GM18951 (cell line): ENCODE measurements around the gene PPP1CA.

Experiments used
- POLR2A ChIP-seq: IDR thresholded peaks from 4 replicates; pipeline ENCODE4 v1.6.1; 2011; ENCODE audit warnings: mild to moderate bottlenecking; ENCODE audit not compliant: insufficient read length, insufficient read depth; ENCODE audit errors: extremely low read depth
- in situ Hi-C: fragments of 300-500 bp; cut with MboI; formaldehyde crosslinking; loops from one replicate; pipeline ENCODE4 v1.12.0; 2022; ENCODE audit warnings: low sequenced_read_pairs, mixed read lengths, inconsistent platforms; ENCODE audit not compliant: unreplicated experiment

Gene PPP1CA

DNA sequence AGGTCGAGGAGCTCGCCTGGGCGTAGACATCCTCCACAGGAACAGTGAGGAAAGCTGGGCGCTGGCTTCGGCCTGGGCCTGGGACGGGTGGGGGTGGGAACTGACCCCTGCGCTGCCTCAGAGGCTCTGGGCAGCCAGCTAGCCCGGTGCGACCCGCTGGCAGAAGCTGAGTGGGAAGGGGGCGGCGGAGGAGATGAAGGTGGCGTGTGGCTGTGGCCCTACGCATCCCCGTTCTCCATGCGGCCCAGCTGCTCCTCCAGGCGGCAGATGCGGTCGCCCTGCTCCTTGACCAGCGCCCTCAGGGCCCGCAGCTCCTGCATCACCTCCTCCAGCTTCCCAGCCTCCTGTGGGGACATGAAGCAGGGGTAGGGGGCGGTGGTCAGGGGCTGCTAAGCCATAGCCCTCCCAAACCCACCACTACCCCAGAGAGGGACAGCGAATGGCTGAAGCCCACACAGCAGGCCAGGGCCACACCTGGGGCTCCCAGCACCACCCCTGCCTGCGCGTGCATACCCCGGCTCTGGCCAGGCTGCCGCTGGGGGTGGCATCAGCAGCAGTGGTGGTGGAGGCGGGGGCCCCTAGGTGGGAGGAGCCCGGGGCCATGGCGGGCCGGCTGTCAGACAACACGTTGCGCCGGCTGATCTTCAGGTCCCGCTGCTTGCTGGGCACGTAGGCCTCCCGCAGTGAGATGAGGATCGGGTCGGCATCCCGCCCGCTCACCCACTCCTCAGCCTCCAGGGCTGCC, 36.7 kb upstream of the PPP1CA start:
- in situ Hi-C loops, result no loop called here
- peak; percentile 38 for TF ChIP-seq POLR2A

DNA sequence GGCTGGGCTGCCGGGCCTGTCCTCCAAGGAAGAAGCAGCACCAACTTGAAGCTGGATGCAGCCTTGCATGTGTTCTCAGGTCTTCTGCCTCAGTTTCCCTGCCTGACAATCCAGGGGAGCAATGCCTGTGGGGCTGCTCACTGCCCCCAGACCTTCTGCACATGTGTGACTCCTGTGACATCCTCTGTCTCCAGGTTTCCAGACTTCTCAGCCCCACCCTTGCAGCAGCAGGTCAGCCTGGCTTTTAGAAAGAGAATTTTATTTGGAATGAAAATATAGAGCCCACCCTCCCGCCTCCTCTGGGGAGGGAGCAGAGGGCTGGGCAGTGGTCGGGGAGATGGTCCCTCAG, 36.1 kb upstream of the PPP1CA start:
- no peak for TF ChIP-seq POLR2A
- in situ Hi-C loops, result no loop called here

DNA sequence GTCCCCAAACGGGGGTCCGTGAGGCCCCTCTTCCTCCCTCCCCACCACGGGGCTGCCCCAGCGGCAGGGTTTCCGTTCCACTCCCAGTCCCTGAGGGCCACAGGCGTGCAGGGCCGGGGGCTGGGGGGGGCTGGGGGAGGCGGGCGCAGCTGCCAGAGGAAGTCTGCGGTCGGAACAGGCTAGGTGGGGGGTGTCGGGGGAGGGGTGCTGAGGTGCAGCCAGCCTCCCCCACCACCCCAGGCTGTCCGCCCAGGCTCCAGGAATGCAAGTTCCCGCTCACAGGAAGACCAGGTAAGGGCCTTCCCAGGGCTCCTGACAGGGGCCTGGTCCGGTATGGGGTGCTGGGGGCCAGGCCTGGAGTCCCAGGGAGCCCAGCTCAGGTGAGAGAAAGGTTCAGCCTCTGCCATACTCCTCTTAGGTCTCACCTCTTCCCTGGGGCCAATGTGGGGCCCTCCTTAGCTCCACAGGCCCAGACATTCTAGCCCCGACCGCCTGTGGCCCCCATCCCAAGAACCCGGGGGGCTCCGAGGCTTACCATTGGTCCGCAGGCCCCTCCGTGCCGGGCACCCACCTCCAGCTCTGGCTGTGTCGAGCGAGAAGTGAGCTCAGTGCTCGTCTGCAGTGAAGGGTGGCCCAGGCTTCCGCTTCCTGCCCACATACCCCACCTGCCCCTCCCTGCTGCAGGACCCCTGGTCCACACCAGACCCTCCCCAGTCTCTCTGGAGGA, 35.6 kb upstream of the PPP1CA start, which contains the start of gene PTPRCAP:
TSS of gene PTPRCAP (minus strand) at position 601 of the 727 bp plus-strand sequence. CDS start at position 538, 63 bp downstream.
- TF ChIP-seq POLR2A, result peak; percentile 95
- in situ Hi-C loops, result no loop called here

DNA sequence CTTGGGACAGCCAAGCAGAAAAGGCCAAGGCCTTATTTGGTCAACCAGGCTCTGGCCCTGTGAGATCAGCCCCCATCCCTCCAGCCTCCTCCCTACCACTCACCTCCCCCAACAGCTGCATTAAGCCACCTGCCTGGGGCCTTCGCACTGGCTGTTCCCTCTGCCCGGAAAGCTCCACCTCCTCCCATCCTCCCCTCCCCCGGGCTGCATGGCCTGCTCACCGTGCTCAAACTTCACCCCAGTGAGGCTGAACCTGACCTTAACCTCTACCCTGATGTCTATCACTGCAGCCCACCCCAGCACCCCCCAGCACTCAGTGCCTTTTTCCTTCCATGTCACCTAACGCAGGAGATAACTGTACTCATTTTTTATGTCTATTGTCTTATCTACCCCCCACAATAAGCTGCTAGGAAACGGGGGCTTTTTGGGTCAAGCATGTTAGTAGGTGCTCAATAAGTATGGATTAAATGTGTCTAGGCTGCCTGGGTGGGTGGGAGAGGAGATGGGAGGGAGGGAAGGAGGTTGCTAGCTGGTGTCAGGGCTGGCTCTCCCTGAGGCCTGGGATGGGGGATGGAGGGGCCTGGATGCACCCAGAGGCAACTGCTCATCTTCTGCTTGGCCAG, 34.9 kb upstream of the PPP1CA start:
- in situ Hi-C loops, result no loop called here
- peak; percentile 60 for TF ChIP-seq POLR2A

DNA sequence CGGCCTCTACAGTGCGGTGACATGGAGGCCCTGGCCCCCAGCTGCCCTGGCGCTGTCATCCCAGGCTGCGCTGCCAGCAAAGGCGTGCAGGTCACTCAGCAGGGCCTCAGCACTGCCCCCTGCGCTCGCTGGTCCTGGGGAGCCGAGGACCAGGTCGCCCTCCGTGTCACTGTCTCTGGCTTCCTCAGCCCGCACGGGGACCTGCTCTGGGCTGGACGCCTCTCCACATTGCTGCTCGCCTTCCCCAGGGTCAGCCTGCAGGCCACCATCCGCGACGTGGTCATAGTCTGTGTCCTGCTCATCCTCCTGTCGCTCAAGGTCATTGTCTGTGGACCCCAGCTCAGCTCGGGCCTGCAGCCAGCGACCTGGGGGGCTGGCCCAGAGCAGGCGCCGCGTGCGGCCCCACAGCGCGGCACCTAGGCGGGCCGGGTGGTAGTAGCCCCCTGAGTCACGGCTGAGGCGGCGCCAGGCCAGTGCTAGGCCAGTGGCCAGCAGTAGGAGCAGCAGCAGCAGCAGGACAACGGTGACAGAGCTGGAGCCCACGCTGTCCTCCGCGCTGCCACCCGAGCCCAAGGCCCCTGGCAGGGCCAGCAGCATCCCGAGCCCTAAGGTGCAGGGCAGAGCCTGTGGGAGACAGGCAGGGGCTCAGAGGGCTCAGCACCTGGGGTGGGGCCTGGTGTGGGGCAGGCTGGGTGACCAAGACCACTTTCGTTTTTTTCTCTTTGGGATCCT, 34.2 kb upstream of the PPP1CA start:
- in situ Hi-C loops, result no loop called here

DNA sequence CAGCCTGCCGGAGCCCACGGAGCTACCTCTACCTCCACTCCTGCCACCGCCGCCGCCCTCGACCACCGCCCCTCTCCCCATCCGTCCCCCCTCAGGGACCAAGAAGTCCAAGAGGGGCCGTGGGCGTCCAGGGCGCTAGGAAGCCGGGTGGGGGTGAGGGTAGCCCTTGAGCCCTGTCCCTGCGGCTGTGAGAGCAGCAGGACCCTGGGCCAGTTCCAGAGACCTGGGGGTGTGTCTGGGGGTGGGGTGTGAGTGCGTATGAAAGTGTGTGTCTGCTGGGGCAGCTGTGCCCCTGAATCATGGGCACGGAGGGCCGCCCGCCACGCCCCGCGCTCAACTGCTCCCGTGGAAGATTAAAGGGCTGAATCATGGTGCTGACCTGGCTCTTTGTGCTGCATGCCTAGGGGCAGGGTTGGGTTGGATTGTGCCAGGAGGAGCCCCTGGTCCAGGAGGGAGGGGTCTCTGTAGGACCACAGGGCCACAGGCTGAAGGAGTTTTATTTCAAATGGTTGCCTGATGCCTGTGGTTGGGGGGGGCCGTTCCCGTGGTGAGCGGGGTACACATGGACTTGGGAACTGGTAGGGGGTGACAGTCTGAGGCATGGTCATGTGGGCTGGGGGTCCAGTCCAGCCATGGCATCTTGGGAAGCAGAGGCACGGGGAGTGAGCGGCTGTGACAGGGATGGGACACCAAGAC, 33.5 kb upstream of the PPP1CA start:
- TF ChIP-seq POLR2A, result peak; percentile 8
- in situ Hi-C loops, result no loop called here

More for the DNA sequence above, 34.2 kb upstream of the PPP1CA start:
- peak; percentile 63 for TF ChIP-seq POLR2A

DNA sequence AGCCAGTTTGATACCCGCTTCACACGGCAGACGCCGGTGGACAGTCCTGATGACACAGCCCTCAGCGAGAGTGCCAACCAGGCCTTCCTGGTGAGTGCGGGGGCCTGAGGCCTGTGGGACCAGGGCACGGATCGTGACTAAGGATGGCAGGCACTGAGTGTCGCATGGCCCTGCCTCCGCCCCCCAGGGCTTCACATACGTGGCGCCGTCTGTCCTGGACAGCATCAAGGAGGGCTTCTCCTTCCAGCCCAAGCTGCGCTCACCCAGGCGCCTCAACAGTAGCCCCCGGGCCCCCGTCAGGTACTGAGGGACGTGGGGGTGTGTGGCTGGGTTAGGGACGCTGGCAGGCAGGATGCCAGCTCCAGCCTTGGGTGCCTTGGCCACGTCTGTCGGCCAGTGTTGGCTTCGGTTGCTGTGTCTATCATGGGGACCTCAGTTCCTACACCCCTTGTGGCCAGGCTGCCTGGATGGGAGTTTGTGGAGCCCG, 32.8 kb upstream of the PPP1CA start:
- TF ChIP-seq POLR2A, result peak; percentile 61
- in situ Hi-C loops, result no loop called here

DNA sequence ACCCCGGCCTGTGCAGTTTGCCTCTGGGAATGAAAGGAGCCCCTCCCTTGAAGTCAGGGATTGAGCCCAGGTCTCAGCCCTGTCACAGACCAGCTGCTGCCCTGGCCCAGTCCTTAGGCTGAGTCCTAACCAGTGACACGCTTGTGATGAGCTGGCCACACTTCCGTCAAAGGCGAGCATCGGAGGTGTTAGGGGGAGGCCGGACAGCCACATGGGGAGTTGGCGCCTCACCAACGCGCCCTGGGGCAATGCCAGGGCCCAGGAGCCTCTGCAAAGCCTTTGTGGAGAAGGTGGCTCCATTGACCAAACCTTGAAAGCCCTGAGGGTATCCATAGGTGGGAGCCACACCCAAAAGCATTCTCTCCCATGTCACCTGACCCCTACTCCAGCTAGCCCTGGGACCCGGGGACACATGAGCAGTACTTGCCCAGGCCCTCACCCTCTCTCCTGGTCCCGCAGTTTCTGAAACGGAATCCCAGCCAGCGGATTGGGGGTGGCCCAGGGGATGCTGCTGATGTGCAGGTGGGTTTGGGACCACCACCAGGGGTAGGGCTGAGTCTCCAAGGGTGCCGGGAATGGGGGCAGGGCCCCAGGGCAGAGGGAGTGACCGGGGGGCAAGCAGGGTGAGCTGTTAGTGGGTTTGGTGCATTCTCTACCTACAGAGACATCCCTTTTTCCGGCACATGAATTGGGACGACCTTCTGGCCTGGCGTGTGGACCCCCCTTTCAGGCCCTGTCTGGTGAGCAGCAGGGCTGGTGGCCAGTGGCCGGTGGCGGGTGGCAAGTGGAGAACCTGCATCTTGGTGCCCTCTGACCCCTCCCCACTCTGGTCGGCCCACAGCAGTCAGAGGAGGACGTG, 32.1 kb upstream of the PPP1CA start:
- in situ Hi-C loops, result no loop called here
- TF ChIP-seq POLR2A, result no peak

DNA sequence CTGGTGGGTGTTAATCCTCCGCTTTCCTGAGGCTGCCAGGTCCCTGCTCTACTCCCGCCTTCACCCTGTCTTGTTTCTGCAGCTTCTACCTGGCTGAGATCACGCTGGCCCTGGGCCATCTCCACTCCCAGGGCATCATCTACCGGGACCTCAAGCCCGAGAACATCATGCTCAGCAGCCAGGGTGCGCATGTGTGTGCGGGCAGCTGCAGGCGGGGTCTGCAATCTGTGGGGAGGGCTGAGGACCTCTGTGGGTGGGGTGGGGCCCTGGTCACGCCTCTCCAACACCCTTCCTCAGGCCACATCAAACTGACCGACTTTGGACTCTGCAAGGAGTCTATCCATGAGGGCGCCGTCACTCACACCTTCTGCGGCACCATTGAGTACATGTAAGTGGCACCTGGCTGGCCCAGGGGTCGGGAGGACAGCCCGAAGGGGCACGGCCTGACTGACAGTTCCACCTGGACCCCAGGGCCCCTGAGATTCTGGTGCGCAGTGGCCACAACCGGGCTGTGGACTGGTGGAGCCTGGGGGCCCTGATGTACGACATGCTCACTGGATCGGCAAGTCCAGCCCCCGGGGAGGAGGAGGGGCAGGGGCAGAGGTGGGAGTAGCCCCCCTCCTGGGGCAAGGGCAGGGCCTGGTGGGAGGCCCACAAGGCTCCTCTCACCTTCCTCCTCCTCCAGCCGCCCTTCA, 31.1 kb upstream of the PPP1CA start:
- TF ChIP-seq POLR2A, result no peak
- in situ Hi-C loops, result no loop called here

DNA sequence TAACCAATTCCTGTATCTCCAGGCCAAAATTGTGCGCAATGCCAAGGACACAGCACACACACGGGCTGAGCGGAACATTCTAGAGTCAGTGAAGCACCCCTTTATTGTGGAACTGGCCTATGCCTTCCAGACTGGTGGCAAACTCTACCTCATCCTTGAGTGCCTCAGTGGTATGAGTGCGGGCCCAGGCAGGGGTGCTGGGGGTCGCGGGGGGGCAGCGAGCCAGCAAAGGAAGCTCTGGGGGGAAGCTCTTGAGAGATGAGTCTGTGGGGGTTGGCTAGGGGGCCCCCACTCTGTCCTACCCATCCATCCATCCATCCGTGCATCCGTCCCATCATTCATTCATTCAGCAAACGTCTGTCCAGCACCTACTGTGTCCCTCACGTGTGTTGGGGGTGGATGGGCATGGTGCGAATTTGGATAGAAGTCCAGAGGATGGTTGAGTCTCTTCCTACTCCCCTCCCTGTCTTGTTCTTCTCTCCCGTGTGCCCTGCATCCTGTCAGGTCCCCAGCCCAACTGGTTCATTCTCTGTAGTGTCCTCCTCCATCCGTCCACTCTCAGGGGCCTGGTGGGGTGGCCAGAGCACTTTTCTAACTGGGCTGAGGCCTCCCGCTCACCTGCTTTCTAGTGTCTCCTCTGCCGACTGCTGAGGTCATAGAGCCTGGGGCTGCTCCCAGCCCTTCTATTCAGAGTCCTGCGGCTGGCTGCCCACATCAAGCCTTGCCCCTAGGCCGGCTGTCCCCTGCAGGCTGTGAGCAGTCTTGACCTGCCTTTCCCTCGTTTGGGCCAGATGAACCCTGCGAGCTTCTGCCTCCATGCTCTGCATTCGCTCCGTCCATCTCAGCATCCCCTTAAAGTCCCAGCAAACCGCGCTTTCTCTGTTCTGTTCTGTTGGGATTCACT, 29.9 kb upstream of the PPP1CA start:
- in situ Hi-C loops, result no loop called here
- TF ChIP-seq POLR2A, result peak; percentile 5
